Glutamatergic neuron (in vitro differentiated cells): ENCODE measurements around the gene OR4F15. TPM values are rescaled to one million over a fixed set of nuclear protein-coding genes. Genes with fewer than 3 reads are reported as not detected.
"Not testable (repeated sequence)": the region's sequence is repeated elsewhere in the genome, so short reads cannot be mapped to it uniquely, and the experiment has no call there.

Source experiments
- DNase-seq: peaks from one replicate; pipeline ENCODE4 v3.0.0; 2022
- H3K27ac Mint-ChIP-seq: one replicate; pipeline ENCODE4 v1.8.0; 2020; ENCODE audit warnings: mild to moderate bottlenecking, mixed read lengths, inconsistent platforms; ENCODE audit not compliant: unreplicated experiment
- H3K27me3 Mint-ChIP-seq: one replicate; pipeline ENCODE4 v1.8.0; 2020; ENCODE audit warnings: mild to moderate bottlenecking, moderate library complexity, mixed read lengths, inconsistent platforms; ENCODE audit not compliant: unreplicated experiment
- H3K36me3 Mint-ChIP-seq: one replicate; pipeline ENCODE4 v1.8.0; 2020; ENCODE audit warnings: mild to moderate bottlenecking, mixed read lengths, inconsistent platforms; ENCODE audit not compliant: unreplicated experiment
- H3K4me1 Mint-ChIP-seq: one replicate; pipeline ENCODE4 v1.8.0; 2020; ENCODE audit warnings: mild to moderate bottlenecking, low read depth, mixed read lengths, inconsistent platforms; ENCODE audit not compliant: unreplicated experiment
- H3K4me3 Mint-ChIP-seq: one replicate; pipeline ENCODE4 v1.8.0; 2020; ENCODE audit warnings: mild to moderate bottlenecking, mixed read lengths, inconsistent platforms; ENCODE audit not compliant: unreplicated experiment
- H3K9me3 Mint-ChIP-seq: one replicate; pipeline ENCODE4 v1.8.0; 2020; ENCODE audit warnings: mild to moderate bottlenecking, moderate library complexity, mixed read lengths, inconsistent platforms; ENCODE audit not compliant: unreplicated experiment
- CTCF ChIP-seq: fragments of 200-600 bp; sonication (generic); IDR thresholded peaks from one replicate; pipeline ENCODE4 v1.5.0; 2021; ENCODE audit not compliant: partially characterized antibody, unreplicated experiment
- long read RNA-seq: library from polyadenylated mRNA; unstranded; transcript quantifications from one replicate; pipeline ENCODE4 v2.0.0, GENCODE V29; 2020; ENCODE audit not compliant: unreplicated experiment
- total RNA-seq: library from RNA; stranded (reverse); fragmentation: NEBNext Ultra II Directional; extraction: Animal tissue kit (Norgen Biotek cat#: 25700); gene quantifications from one replicate; pipeline ENCODE4 v1.2.1, GENCODE V29; 2021; ENCODE audit not compliant: unreplicated experiment

OR4F15 gene, protein sequence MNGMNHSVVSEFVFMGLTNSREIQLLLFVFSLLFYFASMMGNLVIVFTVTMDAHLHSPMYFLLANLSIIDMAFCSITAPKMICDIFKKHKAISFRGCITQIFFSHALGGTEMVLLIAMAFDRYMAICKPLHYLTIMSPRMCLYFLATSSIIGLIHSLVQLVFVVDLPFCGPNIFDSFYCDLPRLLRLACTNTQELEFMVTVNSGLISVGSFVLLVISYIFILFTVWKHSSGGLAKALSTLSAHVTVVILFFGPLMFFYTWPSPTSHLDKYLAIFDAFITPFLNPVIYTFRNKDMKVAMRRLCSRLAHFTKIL
- not detected for total RNA-seq
- long read RNA-seq, result 0 reads

DNA sequence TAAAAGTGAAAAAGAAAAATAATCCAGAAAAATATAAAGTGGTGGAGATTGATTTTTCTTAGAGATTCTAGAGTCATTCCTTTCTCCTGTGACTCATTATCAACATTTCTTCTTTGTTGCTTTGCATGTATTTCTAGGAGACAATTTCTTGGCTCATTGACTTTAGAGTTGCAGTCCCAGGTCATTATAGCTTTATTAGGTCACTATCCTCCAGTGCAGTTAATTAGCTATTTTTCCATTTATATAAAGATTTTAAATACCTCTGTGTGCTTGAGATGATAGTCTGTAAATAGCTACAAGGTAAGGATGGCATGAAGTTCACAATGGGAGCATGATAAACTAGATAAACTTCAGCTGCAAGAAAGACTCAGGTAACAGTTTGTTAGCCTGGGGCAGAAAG is at the start of gene OR4F15:
Gene OR4F15 (plus strand): TSS at position 301 of the 400 bp plus-strand sequence. CDS start 5,985 bp downstream, outside the sequence.
- Mint-ChIP-seq H3K27ac (no peak within 1 kb of the TSS), H3K27me3 (no peaks in the 10 kb centered on the region), H3K4me3 (no peak within 1 kb of the TSS), H3K4me1 (no peaks in the 10 kb centered on the region), H3K36me3 (no peaks in the 10 kb centered on the region), H3K9me3 (no peaks in the 10 kb centered on the region)
- TF ChIP-seq CTCF, result no peak
- no peak for DNase-seq

DNA sequence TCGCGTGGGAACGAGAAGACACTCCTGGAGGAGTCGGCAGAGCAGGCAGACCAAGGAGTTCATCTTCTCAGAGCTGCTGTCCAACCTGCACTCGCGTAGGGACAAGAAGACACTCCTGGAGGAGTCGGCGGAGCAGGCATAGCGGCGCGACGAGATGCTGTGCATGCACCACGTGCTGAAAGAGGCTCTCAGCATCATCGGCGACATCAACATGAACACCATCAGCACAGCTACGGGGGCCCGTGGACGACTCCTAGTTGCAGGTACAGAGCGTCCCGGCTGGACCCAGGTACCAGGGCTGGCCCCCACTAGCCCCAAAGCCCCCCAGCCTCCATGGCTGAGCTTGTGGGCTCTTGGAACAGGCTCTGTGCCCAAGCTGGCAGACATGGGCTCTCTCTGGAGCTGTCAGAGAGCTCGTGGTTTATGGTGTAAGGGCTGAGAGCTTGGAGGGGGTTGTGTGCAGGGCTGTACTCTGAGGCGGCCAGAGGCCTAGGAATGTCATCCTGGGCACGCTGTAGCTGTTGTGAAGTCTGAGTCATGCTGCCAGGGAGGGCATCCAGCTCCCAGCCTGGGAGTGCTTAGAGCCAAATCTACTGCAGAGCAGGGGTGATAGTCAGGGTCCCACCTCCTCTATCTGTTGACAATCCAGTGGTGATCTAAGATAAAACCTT is 47.2 kb upstream of the OR4F15 start:
- H3K36me3 Mint-ChIP-seq, H3K27ac Mint-ChIP-seq, H3K9me3 Mint-ChIP-seq: not testable (repeated sequence)

DNA sequence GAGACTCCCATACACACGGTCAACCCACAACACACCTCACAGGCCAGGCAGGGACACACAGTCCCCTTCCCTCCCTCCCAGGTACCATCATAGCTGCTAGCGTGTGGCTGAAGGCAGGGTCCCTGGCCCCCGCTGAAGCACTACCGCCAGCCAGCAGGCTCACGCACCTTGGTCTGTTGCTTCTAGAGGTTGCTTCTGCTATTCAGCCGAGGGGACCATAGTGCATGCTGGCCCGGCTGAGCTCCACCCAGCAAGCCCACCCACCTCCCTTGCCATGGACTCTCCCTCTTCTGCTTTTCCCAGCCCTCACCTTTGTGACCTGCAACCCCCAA is 46.7 kb upstream of the OR4F15 start:
- H3K27me3 Mint-ChIP-seq, H3K27ac Mint-ChIP-seq, H3K4me1 Mint-ChIP-seq, H3K4me3 Mint-ChIP-seq, H3K9me3 Mint-ChIP-seq, H3K36me3 Mint-ChIP-seq, DNase-seq: not testable (repeated sequence)

More for the DNA sequence above, 47.2 kb upstream of the OR4F15 start:
- H3K27me3 Mint-ChIP-seq, H3K4me3 Mint-ChIP-seq, DNase-seq, H3K4me1 Mint-ChIP-seq: not testable (repeated sequence)

- Mint-ChIP-seq H3K4me1 (no peaks in the 10 kb centered on the region), H3K4me3 (no peak overlapping the region), H3K27me3 (peaks cover 1% of the 10 kb centered on the region), H3K9me3 (peaks cover 3% of the 10 kb centered on the region), H3K36me3 (no peaks in the 10 kb centered on the region), H3K27ac (peak overlapping the region; percentile 2)
- no peak for DNase-seq
- no peak for TF ChIP-seq CTCF
Observed at GRCh38 chr15:101765772-101766456, 46.1 kb upstream of the OR4F15 start.

DNA sequence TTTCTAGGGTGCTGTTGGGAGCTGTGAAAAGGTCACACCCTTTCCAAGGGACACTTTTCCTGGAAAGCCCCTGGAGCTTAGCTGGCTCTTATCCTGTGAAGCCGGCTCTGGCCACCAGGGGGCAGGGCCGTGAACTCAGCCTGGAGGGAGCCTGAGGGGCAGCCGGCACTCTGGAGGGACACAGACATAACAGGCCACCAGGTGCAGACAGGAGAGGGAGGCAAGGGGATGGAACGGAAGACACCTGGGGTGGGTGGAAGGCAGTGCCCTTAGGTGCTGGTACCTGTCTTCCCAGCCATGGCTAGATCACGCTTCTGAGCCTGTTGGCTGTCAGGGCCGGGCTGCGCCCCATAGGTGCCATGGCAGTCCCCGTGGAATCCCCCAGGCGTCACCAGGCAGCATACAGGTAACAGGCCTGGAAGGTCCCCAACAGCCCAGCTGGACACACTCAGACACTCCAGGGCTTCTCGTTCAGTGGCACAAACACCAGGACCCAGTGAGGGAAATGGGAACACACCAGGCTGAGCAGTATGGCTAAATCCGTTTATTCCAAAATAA is 44.8 kb upstream of the OR4F15 start:
- H3K4me1 Mint-ChIP-seq, H3K9me3 Mint-ChIP-seq, H3K36me3 Mint-ChIP-seq, H3K4me3 Mint-ChIP-seq, H3K27me3 Mint-ChIP-seq, H3K27ac Mint-ChIP-seq, DNase-seq: not testable (repeated sequence)
- TF ChIP-seq CTCF, result peak; percentile 28
